ENCODE data around the gene MARCKS.

Gene MARCKS

GRCh38 chr6:113893451-113893850 is 36.3 kb downstream of the MARCKS start:
- H3K4me3 ChIP-seq (ENCODE audit: low read depth, low read length): no peak overlapping the region
- no peak for DNase-seq (ENCODE audit: low read depth)
- TF ChIP-seq CTCF (IDR thresholded peaks at IDR 0.05; ENCODE audit: insufficient read depth, low read depth, low read length, missing control alignments): no peak

GRCh38 chr6:113893866-113894265 is 36.7 kb downstream of the MARCKS start:
- no peak for DNase-seq (ENCODE audit: low read depth)
- H3K4me3 ChIP-seq (ENCODE audit: low read depth, low read length): no peak overlapping the region
- TF ChIP-seq CTCF (IDR thresholded peaks at IDR 0.05; ENCODE audit: insufficient read depth, low read depth, low read length, missing control alignments): no peak

DNA sequence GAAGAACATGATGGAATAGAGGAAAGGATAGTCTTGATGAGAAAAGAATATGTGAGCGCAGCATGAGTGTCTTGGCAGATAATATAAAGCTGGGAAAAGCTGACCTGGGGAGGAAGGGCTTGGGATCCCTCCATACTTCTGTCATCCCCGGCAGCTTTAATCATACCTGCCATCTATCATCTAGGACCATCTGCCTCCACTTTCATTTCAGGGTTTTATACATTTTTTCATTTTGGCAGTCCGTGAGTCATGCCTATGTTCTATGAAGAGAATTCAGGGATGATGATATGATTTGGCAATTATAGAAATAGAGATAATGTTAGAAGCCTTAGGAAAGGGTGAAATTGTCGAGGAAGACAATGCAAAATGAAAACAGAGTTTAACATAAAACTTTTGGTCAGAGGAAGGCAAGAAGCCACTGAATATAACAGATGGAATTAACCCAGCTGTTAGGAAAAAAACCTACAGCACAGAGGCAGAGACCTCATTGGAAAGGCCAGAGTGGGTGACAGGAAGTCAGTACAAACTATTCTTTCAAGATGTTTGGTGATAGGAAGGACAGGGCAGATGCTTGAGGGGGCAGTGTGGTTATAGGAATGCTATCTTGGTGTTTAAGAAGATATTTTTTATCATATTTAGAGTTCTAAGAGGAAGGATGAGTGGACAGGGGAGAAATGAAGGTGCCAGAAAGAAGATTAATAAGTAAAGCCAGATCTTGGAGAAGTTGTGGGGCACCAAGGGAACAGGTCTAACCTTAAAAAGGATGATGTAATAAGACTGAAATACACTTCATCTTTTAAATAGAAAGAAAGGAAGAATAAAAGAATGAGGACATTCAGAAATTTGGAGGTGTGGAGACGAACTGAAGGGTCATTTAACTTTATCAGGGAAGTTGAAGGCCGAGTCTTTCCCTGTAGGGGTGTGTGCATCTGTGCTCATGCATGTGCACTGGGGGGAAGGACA is 37.8 kb downstream of the MARCKS start:
- no peak overlapping the region for H3K4me3 ChIP-seq (ENCODE audit: low read depth, low read length)
- no peak for DNase-seq (ENCODE audit: low read depth)
- no peak for TF ChIP-seq CTCF (IDR thresholded peaks at IDR 0.05; ENCODE audit: insufficient read depth, low read depth, low read length, missing control alignments)

DNA sequence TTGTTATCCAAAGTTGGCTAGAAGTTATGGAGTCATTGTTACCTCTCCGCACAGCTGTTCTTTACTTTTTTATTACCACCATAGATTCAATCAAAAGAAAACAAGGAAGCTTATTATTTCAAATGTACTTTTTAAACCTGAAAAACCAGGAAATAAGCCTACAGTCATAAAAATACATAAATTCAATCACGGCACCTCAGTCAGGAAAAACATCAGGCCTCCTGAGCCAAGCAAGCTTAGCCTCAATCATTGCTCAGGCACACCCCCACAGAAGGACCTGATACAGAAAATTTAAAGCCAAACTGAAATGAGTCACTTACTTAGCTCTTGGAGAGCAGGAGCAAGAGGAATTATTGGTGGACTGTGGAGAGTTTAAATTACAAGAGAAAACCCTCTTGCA is 44.3 kb downstream of the MARCKS start:
- H3K4me3 ChIP-seq (ENCODE audit: low read depth, low read length): no peak overlapping the region
- no peak for DNase-seq (ENCODE audit: low read depth)
- no peak for TF ChIP-seq CTCF (IDR thresholded peaks at IDR 0.05; ENCODE audit: insufficient read depth, low read depth, low read length, missing control alignments)

DNA sequence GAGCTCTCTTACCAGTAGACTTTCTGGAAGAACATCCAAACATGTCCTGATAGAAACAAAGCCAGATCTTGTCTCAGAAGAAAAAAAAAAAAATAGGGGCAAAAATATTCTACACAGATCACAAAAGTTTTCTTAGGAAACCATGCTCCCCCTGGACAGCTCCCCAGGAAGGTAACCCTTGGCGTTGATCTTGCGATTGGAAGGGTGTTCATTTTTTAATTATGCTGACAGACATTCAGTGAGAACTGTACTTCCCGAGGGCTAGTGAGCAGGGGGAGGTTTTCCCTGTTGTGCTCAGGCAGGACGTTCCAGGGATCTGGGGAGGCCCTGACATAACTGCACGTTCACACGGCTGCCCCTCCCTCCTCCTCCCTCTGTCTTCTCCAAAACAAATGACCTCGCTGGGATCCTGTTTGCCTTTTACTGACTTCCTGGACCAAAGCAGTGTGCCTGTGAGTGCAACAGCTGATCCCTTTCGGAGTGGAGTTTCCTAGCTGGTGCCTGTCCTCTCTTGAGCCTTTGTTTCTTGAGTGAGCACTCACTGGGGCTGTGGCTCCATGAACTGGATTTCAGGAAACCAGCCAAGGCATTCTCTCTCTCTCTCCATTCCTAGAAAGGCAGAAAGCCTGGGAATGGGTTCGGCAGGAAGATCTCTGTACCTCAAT is 46.7 kb downstream of the MARCKS start:
- DNase-seq (ENCODE audit: low read depth): no peak
- H3K4me3 ChIP-seq (ENCODE audit: low read depth, low read length): no peak overlapping the region
- TF ChIP-seq CTCF (IDR thresholded peaks at IDR 0.05; ENCODE audit: insufficient read depth, low read depth, low read length, missing control alignments): no peak

GRCh38 chr6:113907102-113907815 is 50.1 kb downstream of the MARCKS start:
- no peak for TF ChIP-seq CTCF (IDR thresholded peaks at IDR 0.05; ENCODE audit: insufficient read depth, low read depth, low read length, missing control alignments)
- no peak overlapping the region for H3K4me3 ChIP-seq (ENCODE audit: low read depth, low read length)
- no peak for DNase-seq (ENCODE audit: low read depth)
